ENCODE results near the gene SS18. TPM values are rescaled to one million over a fixed set of nuclear protein-coding genes. Genes with fewer than 3 reads are reported as not detected.
"Not testable (repeated sequence)": the region's sequence is repeated elsewhere in the genome, so short reads cannot be mapped to it uniquely, and the experiment has no call there.

Gene SS18, protein sequence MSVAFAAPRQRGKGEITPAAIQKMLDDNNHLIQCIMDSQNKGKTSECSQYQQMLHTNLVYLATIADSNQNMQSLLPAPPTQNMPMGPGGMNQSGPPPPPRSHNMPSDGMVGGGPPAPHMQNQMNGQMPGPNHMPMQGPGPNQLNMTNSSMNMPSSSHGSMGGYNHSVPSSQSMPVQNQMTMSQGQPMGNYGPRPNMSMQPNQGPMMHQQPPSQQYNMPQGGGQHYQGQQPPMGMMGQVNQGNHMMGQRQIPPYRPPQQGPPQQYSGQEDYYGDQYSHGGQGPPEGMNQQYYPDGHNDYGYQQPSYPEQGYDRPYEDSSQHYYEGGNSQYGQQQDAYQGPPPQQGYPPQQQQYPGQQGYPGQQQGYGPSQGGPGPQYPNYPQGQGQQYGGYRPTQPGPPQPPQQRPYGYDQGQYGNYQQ
- total RNA-seq (2014; rRNA removed; shearing (Covaris generic)) = 96.5 and 151 TPM in 2 replicates

DNA sequence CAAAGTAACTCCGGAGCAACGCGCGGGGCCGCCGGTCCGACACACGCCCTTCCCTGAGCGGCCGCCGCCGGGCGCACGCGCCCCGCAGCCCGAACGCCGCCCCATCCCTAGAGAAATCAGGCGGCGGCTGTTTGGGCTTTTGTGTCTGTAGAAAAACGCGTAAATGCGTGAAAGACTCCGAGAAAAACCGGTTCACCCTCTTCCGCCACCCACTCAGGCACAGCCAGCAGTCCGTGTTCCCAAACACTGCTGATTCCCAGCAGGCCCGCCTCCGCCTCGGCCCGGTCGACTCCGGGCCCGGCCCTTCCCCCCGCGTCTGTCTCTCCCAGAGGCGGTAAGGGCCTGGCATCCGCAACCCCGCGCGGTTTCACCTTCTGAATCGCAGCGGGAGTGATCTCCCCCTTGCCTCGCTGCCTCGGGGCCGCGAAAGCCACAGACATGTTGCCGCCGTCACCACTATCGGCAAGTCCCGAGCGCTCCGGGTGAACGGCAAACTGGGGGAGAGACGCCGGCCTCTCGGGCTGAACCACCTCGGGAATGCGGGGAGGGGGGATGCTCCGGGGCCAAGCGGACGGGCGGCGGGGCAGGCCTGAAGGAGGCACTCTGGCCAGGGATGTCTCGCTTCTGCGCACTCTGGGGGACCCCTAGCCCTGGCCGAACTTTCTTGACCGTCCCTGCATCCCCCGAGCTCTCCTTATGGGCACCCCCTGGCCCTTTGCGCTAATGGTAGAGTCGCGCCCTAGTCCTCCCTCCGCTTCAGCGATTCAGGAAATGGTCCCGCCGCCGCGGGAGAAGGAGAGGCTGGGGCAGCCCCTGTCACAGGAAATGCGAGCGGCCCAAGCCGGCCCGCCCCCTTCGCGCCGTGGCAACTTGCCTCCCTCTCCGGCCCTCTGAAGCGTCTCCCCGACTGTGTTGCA lies at the start of gene SS18:
TSS of gene SS18 (minus strand) at position 484 of the 917 bp plus-strand sequence. CDS start at position 440, 44 bp downstream.
- in situ Hi-C loops (cut with HindIII; ENCODE audit: low sequenced_read_pairs) = no loop called here

GRCh38 chr18:26135548-26135947 lies 45.1 kb upstream of the SS18 start:
- in situ Hi-C loops (cut with HindIII; ENCODE audit: low sequenced_read_pairs) = no loop called here
- DNase-seq (ENCODE audit: low spot score) = no peak

More for the DNA sequence above, at the start of gene SS18:
- DNase-seq (ENCODE audit: low spot score) = peak; percentile 92

DNA sequence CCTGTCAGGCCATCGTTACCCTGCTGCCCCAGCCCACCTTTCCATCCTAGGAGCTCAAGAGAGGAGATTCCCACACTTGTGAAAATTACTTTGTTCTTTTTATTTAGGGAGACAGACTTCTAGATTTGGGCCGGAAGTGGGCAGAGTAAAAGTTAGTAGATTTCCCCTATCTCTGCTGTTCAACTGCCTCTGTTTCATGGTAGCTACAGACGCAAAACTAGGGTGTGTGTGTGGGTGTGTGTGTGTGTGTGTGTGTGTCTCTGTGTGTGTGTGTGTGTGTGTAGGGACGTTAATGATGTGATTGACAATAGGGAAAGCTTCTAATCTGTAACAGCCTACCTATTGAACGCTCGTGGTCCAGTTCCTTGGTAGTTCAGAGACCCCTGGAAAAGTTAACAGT lies 43.7 kb upstream of the SS18 start:
- no peak for DNase-seq (ENCODE audit: low spot score)
- in situ Hi-C loops (cut with HindIII; ENCODE audit: low sequenced_read_pairs) = no loop called here

DNA sequence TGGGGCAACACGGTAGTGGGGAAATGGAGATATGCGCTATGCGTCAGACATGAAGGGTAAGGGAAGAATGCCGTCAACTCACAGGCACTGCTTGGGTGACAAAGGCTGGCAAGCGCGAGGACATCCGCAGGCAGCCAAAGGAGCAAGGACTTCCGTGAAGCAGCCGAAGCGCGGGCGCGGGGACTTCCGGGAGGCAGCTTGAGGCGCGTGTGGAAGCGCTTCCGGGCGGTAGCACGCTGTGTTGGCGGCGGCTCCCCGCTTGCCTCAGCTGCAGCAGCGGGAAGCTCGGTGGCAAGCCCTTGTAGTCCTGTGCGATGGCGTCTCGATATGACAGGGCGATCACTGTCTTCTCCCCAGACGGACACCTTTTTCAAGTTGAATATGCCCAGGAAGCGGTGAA lies 43.2 kb upstream of the SS18 start, which contains the start of gene PSMA8:
TSS of gene PSMA8 (plus strand) at position 218 of the 400 bp plus-strand sequence. CDS start at position 315, 97 bp downstream.
- in situ Hi-C loops (cut with HindIII; ENCODE audit: low sequenced_read_pairs) = no loop called here
- DNase-seq (ENCODE audit: low spot score) = no peak

GRCh38 chr18:26128192-26128591 lies 37.8 kb upstream of the SS18 start:
- DNase-seq (ENCODE audit: low spot score); in situ Hi-C loops (cut with HindIII; ENCODE audit: low sequenced_read_pairs): not testable (repeated sequence)

- in situ Hi-C loops (cut with HindIII; ENCODE audit: low sequenced_read_pairs) = no loop called here
- no peak for DNase-seq (ENCODE audit: low spot score)
Measured at GRCh38 chr18:26127786-26128185, 37.4 kb upstream of the SS18 start.

- in situ Hi-C loops (cut with HindIII; ENCODE audit: low sequenced_read_pairs); DNase-seq (ENCODE audit: low spot score): not testable (repeated sequence)
Measured at GRCh38 chr18:26121994-26122393, 31.6 kb upstream of the SS18 start.

DNA sequence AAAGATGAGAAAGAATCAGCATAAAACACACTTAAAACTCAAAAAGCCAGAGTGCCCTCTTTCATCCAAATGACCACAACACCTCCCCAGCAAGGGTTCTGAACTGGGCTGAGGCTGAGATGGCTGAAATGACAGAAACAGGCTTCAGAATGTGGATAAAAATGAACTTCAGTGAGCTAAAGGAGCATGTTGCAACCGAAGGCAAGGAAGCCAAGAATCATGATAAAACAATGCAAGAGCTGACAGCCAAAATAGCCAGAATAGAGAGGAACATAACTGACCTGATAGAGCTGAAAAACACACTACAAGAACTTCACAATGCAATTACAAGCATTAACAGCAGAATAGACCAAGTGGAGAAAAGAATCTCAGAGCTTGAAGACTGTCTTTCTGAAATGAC lies 31.1 kb upstream of the SS18 start:
- no peak for DNase-seq (ENCODE audit: low spot score)
- in situ Hi-C loops (cut with HindIII; ENCODE audit: low sequenced_read_pairs) = no loop called here

DNA sequence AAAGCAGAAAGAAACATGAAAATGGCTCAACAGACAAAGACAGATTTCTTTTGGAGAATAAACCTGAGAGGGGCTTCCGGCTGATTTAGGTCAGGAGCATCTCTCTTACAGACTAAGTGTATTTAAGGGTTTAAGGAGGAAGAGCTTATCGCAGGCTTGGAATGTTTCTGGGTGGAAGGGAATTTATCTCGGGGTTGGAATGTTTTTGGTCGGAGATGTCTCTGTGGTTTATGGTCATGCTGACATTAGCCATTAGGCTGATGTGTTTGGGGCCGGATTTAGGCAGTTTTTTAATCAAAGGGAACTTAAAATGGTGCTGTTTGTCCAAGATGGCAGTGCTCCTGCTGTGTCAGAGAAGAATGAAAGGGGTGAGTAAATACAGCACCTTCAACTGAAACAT lies 28.8 kb upstream of the SS18 start:
- DNase-seq (ENCODE audit: low spot score) = no peak
- in situ Hi-C loops (cut with HindIII; ENCODE audit: low sequenced_read_pairs) = no loop called here

- in situ Hi-C loops (cut with HindIII; ENCODE audit: low sequenced_read_pairs) = no loop called here
Measured at GRCh38 chr18:26104035-26104434, 13.6 kb upstream of the SS18 start.

GRCh38 chr18:26103579-26103978 lies 13.2 kb upstream of the SS18 start:
- in situ Hi-C loops (cut with HindIII; ENCODE audit: low sequenced_read_pairs) = no loop called here
- peak; percentile 7 for DNase-seq (ENCODE audit: low spot score)

More at GRCh38 chr18:26104035-26104434, 13.6 kb upstream of the SS18 start:
- DNase-seq (ENCODE audit: low spot score) = no peak

- no peak for DNase-seq (ENCODE audit: low spot score)
- in situ Hi-C loops (cut with HindIII; ENCODE audit: low sequenced_read_pairs) = no loop called here
Measured at GRCh38 chr18:26097563-26097962, 7.2 kb upstream of the SS18 start.

DNA sequence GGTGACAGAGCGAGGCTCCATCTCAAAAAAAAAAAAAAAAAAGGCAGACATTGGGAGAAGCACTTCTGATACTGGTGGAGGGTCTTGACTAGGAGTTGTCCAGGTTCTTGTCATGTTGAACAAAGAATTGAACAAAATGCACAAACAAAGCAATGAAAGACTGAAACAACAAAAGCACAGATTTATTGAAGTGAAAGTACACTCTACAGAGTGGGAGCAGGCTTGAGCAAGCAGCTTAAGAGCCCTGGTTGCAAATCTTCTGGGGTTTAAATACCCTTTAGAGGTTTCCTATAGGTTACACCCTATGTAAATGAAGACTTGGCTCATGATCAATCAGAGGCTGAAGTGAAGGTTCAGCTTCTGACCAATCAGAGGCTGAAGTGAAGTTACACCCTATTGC lies 6.4 kb upstream of the SS18 start:
- no peak for DNase-seq (ENCODE audit: low spot score)
- in situ Hi-C loops (cut with HindIII; ENCODE audit: low sequenced_read_pairs) = no loop called here

DNA sequence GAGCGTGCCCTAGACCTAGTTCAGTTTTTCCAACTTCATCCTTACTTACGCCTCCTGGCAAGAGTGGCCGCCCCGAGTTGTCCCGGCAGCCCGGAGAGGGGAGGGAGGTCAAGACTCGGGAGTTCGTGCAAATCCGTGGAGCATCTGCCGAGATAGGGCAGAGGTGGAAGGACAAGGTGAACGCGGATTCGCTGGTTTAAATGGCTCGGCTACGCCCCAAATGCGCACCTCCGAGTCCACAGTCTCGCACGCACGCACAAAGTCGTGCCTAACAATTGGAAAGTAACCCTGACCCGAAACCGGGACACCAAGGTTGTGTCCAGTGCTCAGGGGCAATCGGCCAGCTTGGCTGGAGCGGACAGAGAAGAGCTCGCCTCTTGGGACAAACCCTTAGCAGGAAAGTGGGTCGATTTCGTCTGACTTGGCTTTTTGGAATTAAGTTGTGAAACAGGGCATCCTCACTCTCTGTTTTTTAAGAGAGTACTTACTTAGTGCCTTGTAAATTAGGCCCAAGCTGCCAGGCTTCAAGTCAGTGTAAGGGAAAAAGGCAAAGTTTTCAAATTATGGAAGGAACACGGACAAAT lies 726 bp upstream of the SS18 start:
- no peak for DNase-seq (ENCODE audit: low spot score)

DNA sequence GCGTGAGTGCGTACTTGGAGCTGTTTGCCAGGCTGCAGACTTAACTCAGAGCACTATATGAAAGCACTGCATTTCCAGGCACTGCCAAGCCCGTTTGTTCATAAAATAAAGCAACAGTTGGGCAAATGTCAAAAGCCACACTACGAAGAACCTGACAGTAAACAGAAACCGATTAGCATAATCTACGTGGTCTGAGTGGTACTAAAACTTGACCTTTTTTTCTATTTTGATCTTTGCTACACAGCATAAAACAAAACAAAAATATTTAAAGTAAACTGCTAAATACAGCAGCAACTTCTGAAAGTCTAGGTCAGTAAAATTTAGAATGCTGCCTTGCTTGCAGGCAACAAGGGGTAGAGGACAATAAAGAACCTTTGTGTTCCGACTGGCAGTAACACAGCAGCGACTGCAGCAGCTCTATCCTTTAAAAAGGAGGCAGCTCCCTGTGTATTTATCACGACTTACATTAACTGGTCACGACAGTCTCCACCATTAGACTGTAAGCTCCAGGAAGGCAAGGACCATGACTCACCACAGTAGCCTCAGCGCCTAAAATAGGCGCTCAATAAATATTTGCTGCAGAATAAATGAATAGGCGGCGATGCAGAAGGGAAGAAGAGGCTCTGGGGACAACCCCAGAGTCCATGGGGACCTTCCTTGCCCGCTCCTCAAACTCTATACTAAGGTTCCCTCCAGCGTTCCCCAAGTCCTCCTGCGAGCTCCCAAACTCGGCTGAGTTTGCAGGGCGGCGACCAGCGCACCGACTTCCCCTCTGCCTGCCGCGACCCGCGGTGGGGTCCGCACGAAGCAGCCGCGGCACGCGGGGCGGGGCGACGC lies 902 bp downstream of the SS18 start:
- peak; percentile 22 for DNase-seq (ENCODE audit: low spot score)
- in situ Hi-C loops (cut with HindIII; ENCODE audit: low sequenced_read_pairs) = no loop called here

More for the DNA sequence above, 726 bp upstream of the SS18 start:
- in situ Hi-C loops (cut with HindIII; ENCODE audit: low sequenced_read_pairs) = no loop called here

GRCh38 chr18:26088487-26088886 lies 1.9 kb downstream of the SS18 start:
- in situ Hi-C loops (cut with HindIII; ENCODE audit: low sequenced_read_pairs) = no loop called here
- no peak for DNase-seq (ENCODE audit: low spot score)

DNA sequence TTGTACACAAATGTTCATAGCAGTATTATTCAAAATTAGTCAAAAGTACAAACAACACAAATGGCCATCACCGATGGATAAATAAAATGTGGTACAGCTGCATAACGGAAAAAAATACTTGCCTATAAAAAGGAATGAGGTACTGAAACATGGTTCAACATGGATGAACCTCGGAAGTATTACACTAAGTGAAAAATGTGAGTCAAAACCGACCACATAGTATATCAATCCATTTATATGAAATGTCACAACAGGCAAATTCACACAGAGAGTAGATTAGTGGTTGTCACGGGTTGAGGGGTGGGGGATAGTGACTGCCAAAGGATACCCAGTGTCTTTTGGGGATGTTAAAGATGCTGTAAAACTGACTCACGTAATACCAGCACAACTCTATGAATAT lies 3.5 kb downstream of the SS18 start:
- in situ Hi-C loops (cut with HindIII; ENCODE audit: low sequenced_read_pairs) = no loop called here
- no peak for DNase-seq (ENCODE audit: low spot score)

- no peak for DNase-seq (ENCODE audit: low spot score)
- in situ Hi-C loops (cut with HindIII; ENCODE audit: low sequenced_read_pairs) = no loop called here
Measured at GRCh38 chr18:26085056-26085455, 5.4 kb downstream of the SS18 start.

- DNase-seq (ENCODE audit: low spot score) = no peak
- in situ Hi-C loops (cut with HindIII; ENCODE audit: low sequenced_read_pairs) = no loop called here
Measured at GRCh38 chr18:26083099-26083498, 7.3 kb downstream of the SS18 start.
